Fibroblast of lung (primary cell): ENCODE results near the gene IKZF3. TPM values are rescaled to one million over a fixed set of nuclear protein-coding genes. Genes with fewer than 3 reads are reported as not detected.

Experiments
- DNase-seq, 2 donors: peaks; one replicate each; pipeline versions ENCODE4 v3.0.0 to v3.0.0-alpha.2; 2010; ENCODE audit warnings: low read depth in 2 of 2
- H2AFZ ChIP-seq: 2 replicates; pipeline ENCODE4 v1.5.1; 2012; ENCODE audit warnings: low read length, control low read depth, inconsistent platforms
- H3K27ac ChIP-seq: 2 replicates; pipeline ENCODE4 v1.5.1; 2011; ENCODE audit warnings: low read length, control low read depth; ENCODE audit not compliant: insufficient read depth
- H3K27me3 ChIP-seq: 2 replicates; pipeline ENCODE4 v1.5.1; 2011; ENCODE audit warnings: mild to moderate bottlenecking, low read length; ENCODE audit not compliant: control insufficient read depth, insufficient read depth
- H3K36me3 ChIP-seq: 2 replicates; pipeline ENCODE4 v1.5.1; 2011; ENCODE audit warnings: low read length; ENCODE audit not compliant: control insufficient read depth, insufficient read depth
- H3K4me1 ChIP-seq: 2 replicates; pipeline ENCODE4 v1.5.1; 2011; ENCODE audit warnings: low read length; ENCODE audit not compliant: control insufficient read depth, insufficient read depth; ENCODE audit errors: extremely low read depth
- H3K4me2 ChIP-seq: 2 replicates; pipeline ENCODE4 v1.5.1; 2011; ENCODE audit warnings: low read length, control low read depth; ENCODE audit not compliant: insufficient read depth; ENCODE audit errors: extremely low read depth
- H3K4me3 ChIP-seq, 4 experiments: fragments of 200-600 bp in 1 of 4; sonication (generic) in 1 of 4; replicated peaks in 1 of 4; 2 replicates each; pipeline ENCODE4 v1.5.1; 2011 to 2016; ENCODE audit warnings: low read length in 4 of 4, low read depth in 3 of 4, mild to moderate bottlenecking in 3 of 4, control low read depth in 2 of 4, inconsistent platforms in 1 of 4, mixed read lengths in 1 of 4; ENCODE audit not compliant: insufficient read depth in 1 of 4; ENCODE audit errors: control extremely low read depth in 1 of 4
- H3K79me2 ChIP-seq: 2 replicates; pipeline ENCODE4 v1.5.1; 2012; ENCODE audit warnings: mild to moderate bottlenecking, low read length, inconsistent platforms; ENCODE audit not compliant: control insufficient read depth, insufficient read depth
- H3K9ac ChIP-seq: 2 replicates; pipeline ENCODE4 v1.5.1; 2011; ENCODE audit warnings: mild to moderate bottlenecking, low read length, control low read depth; ENCODE audit not compliant: insufficient read depth
- H3K9me3 ChIP-seq: 2 replicates; pipeline ENCODE4 v1.5.1; 2012; ENCODE audit warnings: low read depth, low read length; ENCODE audit not compliant: control insufficient read depth, insufficient read depth
- H4K20me1 ChIP-seq: 2 replicates; pipeline ENCODE4 v1.5.1; 2011; ENCODE audit warnings: low read length; ENCODE audit not compliant: control insufficient read depth, insufficient read depth; ENCODE audit errors: extremely low read depth
- EZH2 ChIP-seq: IDR thresholded peaks from 2 replicates; pipeline ENCODE4 v1.5.1; 2012; ENCODE audit warnings: low read length, control low read depth, mild to moderate bottlenecking; ENCODE audit errors: missing control alignments
- polyA plus RNA-seq, 2 donors: library from polyadenylated mRNA; depleted of rRNA in 1 of 2; stranded (reverse) in 1 of 2; unstranded in 1 of 2; fragments of >200 nt; gene quantifications; 2 replicates each; pipeline ENCODE4 v1.2.1, GENCODE V29; 2011 to 2012; ENCODE audit warnings: missing spikeins in 1 of 2
- total RNA-seq: library from RNA; depleted of rRNA; stranded (reverse); fragments of >200 nt; gene quantifications from 2 replicates; pipeline ENCODE4 v1.2.1, GENCODE V29; 2014
- TF ChIP-seq, protein P1 (sequence below), 2 donors: IDR thresholded peaks in 1 of 2; conservative IDR thresholded peaks in 1 of 2; 1 replicate in 1 of 2; 2 replicates in 1 of 2; pipeline ENCODE4 v1.5.1; 2011 to 2012; ENCODE audit warnings: low read length in 2 of 2, control low read depth in 1 of 2, inconsistent platforms in 1 of 2, low read depth in 1 of 2, mild to moderate bottlenecking in 1 of 2

Gene IKZF3
- total and polyA plus RNA-seq, 2 donors (not counting 1 experiment from before 2014, with no cell fraction given), result not detected

DNA sequence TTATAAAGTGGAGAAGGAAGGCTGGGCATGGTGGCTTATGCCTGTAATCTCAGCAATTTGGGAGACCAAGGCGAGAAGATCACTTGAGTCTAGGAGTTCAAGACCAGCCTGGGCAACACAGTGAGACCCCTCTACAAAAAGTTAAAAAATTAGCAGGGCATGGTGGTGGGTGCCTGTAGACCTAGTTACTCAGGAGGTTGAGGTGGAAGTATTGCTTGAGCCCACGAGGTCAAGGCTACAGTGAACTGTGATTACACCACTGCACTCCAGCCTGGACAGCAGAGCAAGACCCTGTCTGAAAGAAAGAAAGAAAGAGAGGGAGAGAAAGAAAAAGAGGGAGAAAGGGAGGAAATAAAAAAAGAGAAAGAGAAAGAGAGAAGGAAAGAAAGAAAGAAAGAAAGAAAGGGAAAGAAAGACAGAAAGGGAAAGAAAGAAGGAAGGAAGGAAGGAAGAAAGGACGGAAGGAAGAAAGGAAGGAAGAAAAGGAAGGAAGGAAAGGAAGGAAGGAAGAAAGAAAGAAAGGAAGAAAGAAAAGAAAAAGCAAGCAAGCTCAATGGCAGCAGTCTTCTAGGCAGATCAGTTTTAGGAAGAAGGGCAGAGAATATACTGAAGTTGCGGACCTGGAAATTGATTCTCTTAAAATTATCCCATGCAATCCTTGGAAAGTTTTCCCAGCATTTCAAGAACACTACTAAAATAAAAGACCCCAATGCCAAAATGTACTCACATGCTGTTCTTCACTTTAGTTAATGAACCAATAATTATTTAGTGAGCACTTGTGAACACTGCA is 53.0 kb downstream of the IKZF3 start:
- no peaks in the 10 kb centered on the region for H3K4me1 ChIP-seq
- no peaks in the 10 kb centered on the region for H3K36me3 ChIP-seq
- peaks cover 9% of the 10 kb centered on the region for H3K27me3 ChIP-seq
- no peak overlapping the region for H2AFZ ChIP-seq
- no peak overlapping the region for H3K4me2 ChIP-seq
- H4K20me1 ChIP-seq, result no peaks in the 10 kb centered on the region
- H3K9ac ChIP-seq, result no peak overlapping the region
- H3K27ac ChIP-seq, result no peak overlapping the region
- H3K4me3 ChIP-seq, result no peak overlapping the region
- H3K9me3 ChIP-seq, result no peaks in the 10 kb centered on the region
- no peak for TF ChIP-seq EZH2
- TF ChIP-seq, protein P1, sequence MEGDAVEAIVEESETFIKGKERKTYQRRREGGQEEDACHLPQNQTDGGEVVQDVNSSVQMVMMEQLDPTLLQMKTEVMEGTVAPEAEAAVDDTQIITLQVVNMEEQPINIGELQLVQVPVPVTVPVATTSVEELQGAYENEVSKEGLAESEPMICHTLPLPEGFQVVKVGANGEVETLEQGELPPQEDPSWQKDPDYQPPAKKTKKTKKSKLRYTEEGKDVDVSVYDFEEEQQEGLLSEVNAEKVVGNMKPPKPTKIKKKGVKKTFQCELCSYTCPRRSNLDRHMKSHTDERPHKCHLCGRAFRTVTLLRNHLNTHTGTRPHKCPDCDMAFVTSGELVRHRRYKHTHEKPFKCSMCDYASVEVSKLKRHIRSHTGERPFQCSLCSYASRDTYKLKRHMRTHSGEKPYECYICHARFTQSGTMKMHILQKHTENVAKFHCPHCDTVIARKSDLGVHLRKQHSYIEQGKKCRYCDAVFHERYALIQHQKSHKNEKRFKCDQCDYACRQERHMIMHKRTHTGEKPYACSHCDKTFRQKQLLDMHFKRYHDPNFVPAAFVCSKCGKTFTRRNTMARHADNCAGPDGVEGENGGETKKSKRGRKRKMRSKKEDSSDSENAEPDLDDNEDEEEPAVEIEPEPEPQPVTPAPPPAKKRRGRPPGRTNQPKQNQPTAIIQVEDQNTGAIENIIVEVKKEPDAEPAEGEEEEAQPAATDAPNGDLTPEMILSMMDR (conservative IDR thresholded peaks at IDR 0.05 in 1 of 2, IDR thresholded peaks at IDR 0.05 in 1 of 2; ENCODE audit: low read depth in 1 of 2, low read length in 2 of 2), result no peak
- H3K79me2 ChIP-seq, result no peaks in the 10 kb centered on the region
- DNase-seq, result no peak

DNA sequence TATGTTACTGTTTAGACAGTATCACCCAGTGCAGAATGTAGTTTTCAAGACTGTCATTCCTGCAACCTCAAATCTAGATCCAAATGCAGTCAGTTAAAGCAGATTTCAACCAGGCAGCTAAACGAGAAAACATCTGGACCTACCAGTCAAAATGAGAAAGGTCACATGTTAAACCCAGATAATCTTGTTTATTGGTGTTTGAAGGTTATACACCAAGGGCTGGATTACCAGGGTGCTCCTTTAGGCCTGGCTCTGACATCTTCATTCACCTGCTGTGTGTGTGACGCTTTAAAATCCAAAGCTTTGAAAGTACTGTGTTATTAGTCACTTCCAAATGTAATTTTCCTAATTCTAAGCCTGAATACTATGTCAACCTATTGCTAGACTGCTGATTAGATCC is 54.9 kb downstream of the IKZF3 start:
- no peak for TF ChIP-seq EZH2
- TF ChIP-seq, protein P1 (conservative IDR thresholded peaks at IDR 0.05 in 1 of 2, IDR thresholded peaks at IDR 0.05 in 1 of 2; ENCODE audit: low read depth in 1 of 2, low read length in 2 of 2), result no peak

DNA sequence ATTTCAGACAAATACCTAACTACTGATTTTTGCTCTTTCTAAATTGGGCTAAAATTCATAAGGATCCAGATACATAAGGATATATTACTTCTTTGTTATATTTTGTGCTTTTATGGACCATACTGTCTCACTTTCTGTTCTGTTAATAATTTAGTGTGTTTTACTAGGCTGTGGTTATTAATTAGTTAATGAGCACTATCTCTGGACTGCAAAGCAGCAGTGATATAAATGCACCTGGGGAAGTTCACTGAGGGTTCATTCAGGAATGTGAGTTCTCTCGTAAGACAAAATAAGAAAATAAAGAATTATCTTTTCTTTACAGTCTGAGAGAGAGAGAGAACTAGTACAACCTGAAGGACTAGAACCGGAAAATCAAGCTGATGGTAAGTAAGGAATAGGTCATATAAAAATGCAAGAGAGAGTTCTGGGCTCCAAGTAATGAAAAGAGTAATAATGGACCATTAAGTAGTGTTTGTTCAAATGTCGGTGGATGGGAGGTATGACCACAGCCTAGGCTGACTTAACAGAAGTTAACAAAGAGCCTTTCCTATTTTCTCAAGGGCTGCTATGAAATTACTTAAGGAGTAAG is 55.6 kb downstream of the IKZF3 start:
- TF ChIP-seq EZH2, result no peak
- TF ChIP-seq, protein P1 (conservative IDR thresholded peaks at IDR 0.05 in 1 of 2, IDR thresholded peaks at IDR 0.05 in 1 of 2; ENCODE audit: low read depth in 1 of 2, low read length in 2 of 2), result no peak
- H3K4me3 ChIP-seq, result no peak overlapping the region
- no peaks in the 10 kb centered on the region for H3K36me3 ChIP-seq
- H3K9me3 ChIP-seq, result no peaks in the 10 kb centered on the region
- no peak for DNase-seq
- no peak overlapping the region for H3K27ac ChIP-seq
- H3K9ac ChIP-seq, result no peak overlapping the region
- no peak overlapping the region for H2AFZ ChIP-seq
- no peaks in the 10 kb centered on the region for H3K4me1 ChIP-seq
- peaks cover 6% of the 10 kb centered on the region for H3K27me3 ChIP-seq
- H3K4me2 ChIP-seq, result no peak overlapping the region
- H4K20me1 ChIP-seq, result no peaks in the 10 kb centered on the region
- no peaks in the 10 kb centered on the region for H3K79me2 ChIP-seq

More for the DNA sequence above, 54.9 kb downstream of the IKZF3 start:
- no peak overlapping the region for H2AFZ ChIP-seq
- H3K79me2 ChIP-seq, result no peaks in the 10 kb centered on the region
- H3K9ac ChIP-seq, result no peak overlapping the region
- H3K4me3 ChIP-seq, result no peak overlapping the region
- H3K9me3 ChIP-seq, result no peaks in the 10 kb centered on the region
- no peaks in the 10 kb centered on the region for H4K20me1 ChIP-seq
- no peaks in the 10 kb centered on the region for H3K4me1 ChIP-seq
- peaks cover 6% of the 10 kb centered on the region for H3K27me3 ChIP-seq
- H3K27ac ChIP-seq, result no peak overlapping the region
- H3K4me2 ChIP-seq, result no peak overlapping the region
- no peaks in the 10 kb centered on the region for H3K36me3 ChIP-seq
- no peak for DNase-seq
